Fibroblast of upper back skin (primary cell): ENCODE data around the gene EOGT.

ENCODE experiments used
- DNase-seq: peaks from one replicate; pipeline ENCODE4 v3.0.0-alpha.2; 2013

The EOGT gene

DNA sequence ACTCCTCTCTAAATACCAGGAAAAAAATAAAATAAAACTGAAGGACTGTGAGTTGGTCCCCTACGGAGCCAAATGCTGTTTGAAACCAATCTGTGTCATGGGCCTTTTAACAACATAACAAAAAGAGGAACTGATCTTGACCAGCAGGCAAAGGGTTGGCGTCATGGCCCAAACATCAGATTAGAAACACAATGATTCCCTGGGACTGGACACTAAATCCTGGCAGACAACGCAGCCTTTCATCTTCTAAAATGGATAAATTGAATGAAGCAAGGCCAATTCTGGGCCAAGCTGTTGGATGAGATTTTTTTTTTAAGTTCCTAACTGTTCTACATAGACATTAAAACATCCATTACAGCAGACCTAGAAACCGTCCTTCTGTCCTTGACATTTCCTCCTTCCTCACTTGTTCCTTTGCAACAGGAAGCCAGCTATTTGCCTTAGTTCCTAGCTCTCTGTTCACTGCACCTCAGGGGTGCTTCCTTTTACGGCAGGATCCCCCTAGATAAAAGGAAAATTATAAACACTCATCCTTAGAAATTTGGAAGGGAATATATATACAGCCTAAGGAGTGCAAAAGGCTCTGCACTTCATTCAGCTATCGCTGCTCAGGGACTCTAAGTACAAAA, 59.6 kb downstream of the EOGT start:
- no peak for DNase-seq

GRCh38 chr3:68945225-68945624, 68.3 kb downstream of the EOGT start:
- no peak for DNase-seq

DNA sequence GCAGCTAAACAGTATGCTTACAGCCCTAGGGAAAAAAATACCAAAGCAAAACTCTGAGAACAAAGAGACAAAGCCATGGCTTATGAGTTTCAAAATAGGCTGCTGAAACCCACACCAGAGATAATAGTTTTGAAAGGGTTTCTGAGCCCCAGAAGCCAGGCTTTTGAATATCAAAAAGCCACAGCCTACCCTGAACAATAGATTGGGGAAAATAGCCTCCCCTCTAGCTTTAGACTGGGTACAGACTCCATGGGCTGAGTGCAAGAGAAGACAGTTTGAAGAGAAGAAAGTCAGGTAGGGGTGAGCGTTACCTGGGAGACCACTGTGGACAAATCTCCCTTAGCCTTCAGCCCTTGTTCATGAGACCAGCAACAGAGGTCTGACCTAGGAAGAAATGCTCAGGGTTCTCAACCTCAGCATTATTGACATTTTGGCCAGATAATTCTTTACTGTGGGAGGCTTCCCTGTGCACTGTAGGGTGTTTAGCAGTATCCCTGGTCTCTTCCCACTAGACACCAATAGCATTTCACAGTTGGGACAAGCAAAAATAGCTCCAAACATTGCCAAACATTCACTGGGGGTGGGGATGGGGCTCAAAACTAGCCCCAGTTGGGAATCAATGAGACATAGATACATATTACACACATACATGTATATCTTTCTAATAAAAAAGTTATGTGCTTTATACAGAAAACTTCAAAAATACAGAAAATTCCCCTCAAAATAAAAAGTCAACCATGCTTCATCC, 69.6 kb downstream of the EOGT start:
- no peak for DNase-seq

DNA sequence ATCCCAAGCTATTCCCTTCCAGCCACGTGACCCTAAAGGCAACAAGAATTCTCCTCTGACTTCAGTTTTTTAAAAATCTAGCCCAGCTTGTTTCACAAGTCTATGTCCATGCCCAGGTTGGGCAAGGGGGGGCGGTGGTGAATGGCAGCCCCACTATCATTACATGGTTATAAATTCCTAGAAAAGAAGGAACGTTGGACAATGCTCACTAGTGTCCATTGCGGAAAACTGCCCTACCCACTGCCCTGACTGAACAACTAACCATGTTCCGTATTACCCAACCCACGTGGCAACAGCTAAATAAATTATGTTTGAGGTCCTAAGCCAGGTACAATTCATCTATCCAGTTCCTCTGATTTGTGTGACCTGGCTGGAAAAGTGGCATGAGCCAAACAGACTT, 72.4 kb downstream of the EOGT start:
- no peak for DNase-seq

- no peak for DNase-seq
Observed at GRCh38 chr3:68936856-68937255, 76.6 kb downstream of the EOGT start.

DNA sequence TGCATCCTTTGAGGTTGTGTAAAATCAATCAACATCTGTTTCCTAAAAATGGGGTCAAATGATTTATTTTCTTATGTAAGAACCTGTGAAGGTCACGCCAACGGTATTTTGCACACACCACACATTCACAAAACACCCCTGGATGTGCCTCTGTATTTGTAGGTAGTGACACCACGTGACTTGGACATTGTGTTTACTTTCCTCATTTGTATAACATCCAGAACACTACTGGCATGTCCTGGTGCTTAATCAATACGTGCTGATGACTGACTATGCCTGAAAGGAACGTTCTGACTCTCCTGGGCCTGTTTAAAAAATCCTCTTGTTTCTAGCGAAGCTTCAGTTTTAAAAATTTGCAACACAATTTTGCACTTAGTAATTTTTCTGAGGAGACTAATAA, 77.7 kb downstream of the EOGT start:
- no peak for DNase-seq

- no peak for DNase-seq
Observed at GRCh38 chr3:68931406-68932149, 81.9 kb downstream of the EOGT start.
